ENCODE measurements around the gene INMT. TPM values are rescaled to one million over a fixed set of nuclear protein-coding genes. Genes with fewer than 3 reads are reported as not detected.

The INMT gene
- total and polyA plus RNA-seq, 2 of the 8 experiments (the other 6 are each of a cell fraction or from before 2014, with no cell fraction given): 0.60 to 0.94 TPM

DNA sequence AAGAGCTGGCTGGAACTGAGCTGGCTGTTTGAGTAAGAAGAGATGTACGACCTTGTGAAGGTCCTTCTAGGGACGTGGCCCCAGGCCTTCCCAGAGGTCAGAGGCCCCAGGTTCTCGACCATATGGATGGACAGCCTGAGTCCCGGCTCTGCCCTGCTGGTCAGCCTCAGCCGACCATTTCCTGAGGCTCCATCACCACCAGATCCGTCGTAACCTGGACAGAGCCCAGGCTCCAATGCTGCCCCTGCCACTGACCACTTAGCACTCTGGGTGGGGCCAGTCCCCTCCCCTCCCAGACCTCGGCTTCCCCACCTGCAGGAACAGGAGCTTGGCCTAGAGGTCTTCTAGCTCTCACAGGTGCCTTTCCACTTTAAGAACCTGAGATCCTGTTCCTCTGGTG lies 10.6 kb upstream of the INMT start:
- H3K18ac ChIP-seq (ENCODE audit: extremely low read depth, low read length): no peak overlapping the region
- ChIA-PET CTCF (ENCODE audit: partially characterized antibody) (interaction anchor here (0.6 to 9.5 kb wide), 30 partner anchors 9 to 261 kb away, joined by 3 to 162 read pairs (median 14); partner anchors contain the start of gene INMT), POLR2A (ENCODE audit: partially characterized antibody) (interaction anchor here (1.4 kb wide), 1 partner anchor 116 kb away, joined by 3 read pairs; no protein-coding TSS in a partner anchor)
- no peak overlapping the region for H2BK20ac ChIP-seq (ENCODE audit: low read length)
- no peak overlapping the region for H3K4me2 ChIP-seq (ENCODE audit: insufficient read depth in 1 of 2, low read depth in 2 of 2, low read length in 2 of 2)
- H3K23ac ChIP-seq (ENCODE audit: insufficient read length): no peak overlapping the region
- FAIRE-seq (no peak), DNase-seq (ENCODE audit: low read depth in 1 of 2, low spot score in 2 of 2) (no peak)
- no peak overlapping the region for H2BK120ac ChIP-seq (replicated peaks; ENCODE audit: low read depth, low read length)
- no peaks in the 10 kb centered on the region for H3K79me1 ChIP-seq (ENCODE audit: low read depth, low read length)
- H3K27me3 ChIP-seq (replicated peaks in 1 of 4; ENCODE audit: control insufficient read depth in 3 of 4, extremely low read depth in 1 of 4, insufficient read depth in 3 of 4, low read length in 3 of 4): no peaks in the 10 kb centered on the region
- 93% methylated on average over 8 of the region's 8 CpGs; no CpG with 5 or more reads in 1 of the 2 experiments for WGBS, 2 experiments (ENCODE audit: extremely low coverage in 1 of 2, insufficient coverage in 1 of 2, insufficient read length in 1 of 2, insufficient replicate concordance in 2 of 2, low coverage in 1 of 2, low lambda C conversion rate in 2 of 2, missing lambda C conversion rate in 1 of 2)
- H3K4ac ChIP-seq (replicated peaks; ENCODE audit: insufficient read length, low read depth, low read length): no peak overlapping the region
- H3K23me2 ChIP-seq (ENCODE audit: low read depth, low read length): no peaks in the 10 kb centered on the region
- no peak overlapping the region for H3K27ac ChIP-seq (ENCODE audit: low read depth, low read length)
- no peaks in the 10 kb centered on the region for H3K36me3 ChIP-seq (ENCODE audit: control insufficient read depth in 2 of 4, insufficient read depth in 4 of 4, low read length in 3 of 4)
- H3K9me3 ChIP-seq (ENCODE audit: insufficient read depth in 2 of 2, low read depth in 1 of 2, low read length in 1 of 2): no peaks in the 10 kb centered on the region
- no peak overlapping the region for H3K9ac ChIP-seq (replicated peaks in 1 of 4; ENCODE audit: extremely low read depth in 1 of 4, low read depth in 3 of 4, low read length in 3 of 4)
- no peak overlapping the region for H2AFZ ChIP-seq (ENCODE audit: low read length)
- H4K20me1 ChIP-seq (replicated peaks in 1 of 2; ENCODE audit: control insufficient read depth in 1 of 2, insufficient read depth in 2 of 2, low read length in 2 of 2): no peaks in the 10 kb centered on the region
- H2BK5ac ChIP-seq (ENCODE audit: low read depth, low read length): no peak overlapping the region
- H4K91ac ChIP-seq (replicated peaks; ENCODE audit: insufficient read length, low read length): no peak overlapping the region
- H3K14ac ChIP-seq (ENCODE audit: insufficient read length): no peak overlapping the region
- no peak overlapping the region for H4K5ac ChIP-seq (ENCODE audit: insufficient read length, low read depth, low read length)
- no peak overlapping the region for H3K56ac ChIP-seq (replicated peaks; ENCODE audit: insufficient read length, low read depth, low read length)
- no peak overlapping the region for H2BK15ac ChIP-seq (ENCODE audit: low read length)
- no peaks in the 10 kb centered on the region for H3K79me2 ChIP-seq (ENCODE audit: control insufficient read depth in 1 of 2, insufficient read depth in 2 of 2, low read length in 2 of 2)
- no peak overlapping the region for H4K8ac ChIP-seq (ENCODE audit: extremely low read depth, insufficient read depth, low read length)
- no peak overlapping the region for H3K4me3 ChIP-seq (ENCODE audit: extremely low read depth in 1 of 4, insufficient read depth in 2 of 4, low read depth in 3 of 4, low read length in 4 of 4)
- no peak overlapping the region for H2BK12ac ChIP-seq (ENCODE audit: low read depth, low read length)
- H2AK5ac ChIP-seq (ENCODE audit: low read depth, low read length): no peak overlapping the region
- no peaks in the 10 kb centered on the region; a peak in 1 of 7 replicates for H3K4me1 ChIP-seq (replicated peaks in 1 of 4; ENCODE audit: control insufficient read depth in 3 of 4, insufficient read depth in 4 of 4, low read length in 3 of 4)
- TF ChIP-seq, protein P1, sequence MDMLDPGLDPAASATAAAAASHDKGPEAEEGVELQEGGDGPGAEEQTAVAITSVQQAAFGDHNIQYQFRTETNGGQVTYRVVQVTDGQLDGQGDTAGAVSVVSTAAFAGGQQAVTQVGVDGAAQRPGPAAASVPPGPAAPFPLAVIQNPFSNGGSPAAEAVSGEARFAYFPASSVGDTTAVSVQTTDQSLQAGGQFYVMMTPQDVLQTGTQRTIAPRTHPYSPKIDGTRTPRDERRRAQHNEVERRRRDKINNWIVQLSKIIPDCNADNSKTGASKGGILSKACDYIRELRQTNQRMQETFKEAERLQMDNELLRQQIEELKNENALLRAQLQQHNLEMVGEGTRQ (IDR thresholded peaks at IDR 0.05; ENCODE audit: low read length): no peak
- TF ChIP-seq, protein P2, sequence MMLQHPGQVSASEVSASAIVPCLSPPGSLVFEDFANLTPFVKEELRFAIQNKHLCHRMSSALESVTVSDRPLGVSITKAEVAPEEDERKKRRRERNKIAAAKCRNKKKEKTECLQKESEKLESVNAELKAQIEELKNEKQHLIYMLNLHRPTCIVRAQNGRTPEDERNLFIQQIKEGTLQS (IDR thresholded peaks at IDR 0.05; ENCODE audit: insufficient read depth, low read depth, low read length): no peak
- TF ChIP-seq RFX5 (IDR thresholded peaks at IDR 0.05; ENCODE audit: borderline replicate concordance, low read depth, low read length): no peak
